PC-3 (cell line): ENCODE results near the gene COL10A1. TPM values are rescaled to one million over a fixed set of nuclear protein-coding genes. Genes with fewer than 3 reads are reported as not detected.

Experiments used
- ATAC-seq: fragments of 200-7000 bp; cut with Tn5 transposase; 2 replicates; pipeline ENCODE4 v1.9.1; 2020; ENCODE audit warnings: mild to moderate bottlenecking, moderate library complexity
- BruUV-seq: library from RNA; stranded (reverse); fragments of 400-500 nt; replicated peaks from 2 replicates; lab custom pipeline; 2021; lab: Mats Ljungman, UMichigan
- CTCF ChIA-PET: fragments of 300-600 bp; sonication (Branson Sonifier 250); formaldehyde crosslinking; loops from one replicate; lab custom pipeline; 2022; ENCODE audit warnings: antibody characterized with exemption; lab: Charles Lee
- POLR2A ChIA-PET: fragments of 300-600 bp; sonication (Branson Sonifier 250); formaldehyde crosslinking; loops from one replicate; lab custom pipeline; 2022; ENCODE audit warnings: antibody characterized with exemption; ENCODE audit not compliant: unreplicated experiment; lab: Charles Lee
- DNase-seq: peaks from one replicate; pipeline ENCODE4 v3.0.0-alpha.2; 2015
- H2AFZ ChIP-seq: fragments of 300-600 bp; sonication (generic); 2 replicates; pipeline ENCODE4 v1.6.0; 2016; ENCODE audit warnings: antibody characterized with exemption, low read length
- H3F3A ChIP-seq: fragments of 300-600 bp; sonication (generic); one replicate; pipeline ENCODE4 v1.6.0; 2017; ENCODE audit warnings: antibody characterized with exemption, low read length, control low read depth, mild to moderate bottlenecking; ENCODE audit not compliant: unreplicated experiment
- H3K27ac ChIP-seq: fragments of 300-600 bp; sonication (generic); 2 replicates; pipeline ENCODE4 v1.5.1; 2016; ENCODE audit warnings: mild to moderate bottlenecking, low read length
- H3K27me3 ChIP-seq: fragments of 300-600 bp; sonication (generic); 2 replicates; pipeline ENCODE4 v1.6.1; 2016; ENCODE audit warnings: low read length, mixed read lengths
- H3K36me3 ChIP-seq: fragments of 300-600 bp; sonication (generic); 2 replicates; pipeline ENCODE4 v1.6.1; 2016; ENCODE audit warnings: low read depth, mixed run types, low read length, mixed read lengths
- H3K4me1 ChIP-seq: fragments of 300-600 bp; sonication (generic); 2 replicates; pipeline ENCODE4 v1.5.1; 2016; ENCODE audit warnings: low read length; ENCODE audit not compliant: insufficient read depth
- H3K4me2 ChIP-seq: fragments of 300-600 bp; sonication (generic); 2 replicates; pipeline ENCODE4 v1.6.0; 2016; ENCODE audit warnings: low read length
- H3K4me3 ChIP-seq: fragments of 300-600 bp; sonication (generic); 2 replicates; pipeline ENCODE4 v1.5.1; 2016; ENCODE audit warnings: mild to moderate bottlenecking, low read length, mixed read lengths
- H3K79me2 ChIP-seq: fragments of 300-600 bp; sonication (generic); 2 replicates; pipeline ENCODE4 v1.6.1; 2017; ENCODE audit warnings: low read length, mixed read lengths
- H3K9ac ChIP-seq: fragments of 300-600 bp; sonication (generic); 2 replicates; pipeline ENCODE4 v1.6.0; 2016; ENCODE audit warnings: mild to moderate bottlenecking, low read length
- H3K9me2 ChIP-seq: fragments of 300-600 bp; sonication (generic); replicated peaks from 2 replicates; pipeline ENCODE4 v1.6.1; 2016; ENCODE audit warnings: mixed run types, low read length, mixed read lengths
- H3K9me3 ChIP-seq: fragments of 300-600 bp; sonication (generic); 2 replicates; pipeline ENCODE4 v1.6.1; 2016; ENCODE audit warnings: low read length, mixed read lengths
- H4K20me1 ChIP-seq: fragments of 300-600 bp; sonication (generic); 2 replicates; pipeline ENCODE4 v1.6.1; 2016; ENCODE audit warnings: low read length, mixed read lengths
- EZH2 ChIP-seq: fragments of 300-600 bp; sonication (generic); IDR thresholded peaks from one replicate; pipeline ENCODE4 v1.6.1; 2017; ENCODE audit warnings: antibody characterized with exemption, mild to moderate bottlenecking, low read length; ENCODE audit not compliant: unreplicated experiment
- EZH2phosphoT487 ChIP-seq: fragments of 300-600 bp; sonication (generic); IDR thresholded peaks from 2 replicates; pipeline ENCODE4 v1.6.1; 2018; ENCODE audit warnings: mild to moderate bottlenecking, antibody characterized with exemption, low read length, borderline replicate concordance
- intact Hi-C: fragments of 100-400 bp; cut with micrococcal nuclease; formaldehyde crosslinking; loops from 2 replicates; pipeline ENCODE4 v1.9.0; 2023
- total RNA-seq: library from RNA; depleted of rRNA; stranded (reverse); fragments of >200 nt; gene quantifications from 2 replicates; pipeline ENCODE4 v1.2.3, GENCODE V29; 2014
- TF ChIP-seq, protein P1 (sequence below): fragments of 300-600 bp; sonication (generic); conservative IDR thresholded peaks from 2 replicates; pipeline ENCODE4 v1.5.1; 2017; ENCODE audit warnings: antibody characterized with exemption, low read depth, mild to moderate bottlenecking, low read length

COL10A1 gene
- total RNA-seq, 1 experiment from 2014 or later, result not detected

DNA sequence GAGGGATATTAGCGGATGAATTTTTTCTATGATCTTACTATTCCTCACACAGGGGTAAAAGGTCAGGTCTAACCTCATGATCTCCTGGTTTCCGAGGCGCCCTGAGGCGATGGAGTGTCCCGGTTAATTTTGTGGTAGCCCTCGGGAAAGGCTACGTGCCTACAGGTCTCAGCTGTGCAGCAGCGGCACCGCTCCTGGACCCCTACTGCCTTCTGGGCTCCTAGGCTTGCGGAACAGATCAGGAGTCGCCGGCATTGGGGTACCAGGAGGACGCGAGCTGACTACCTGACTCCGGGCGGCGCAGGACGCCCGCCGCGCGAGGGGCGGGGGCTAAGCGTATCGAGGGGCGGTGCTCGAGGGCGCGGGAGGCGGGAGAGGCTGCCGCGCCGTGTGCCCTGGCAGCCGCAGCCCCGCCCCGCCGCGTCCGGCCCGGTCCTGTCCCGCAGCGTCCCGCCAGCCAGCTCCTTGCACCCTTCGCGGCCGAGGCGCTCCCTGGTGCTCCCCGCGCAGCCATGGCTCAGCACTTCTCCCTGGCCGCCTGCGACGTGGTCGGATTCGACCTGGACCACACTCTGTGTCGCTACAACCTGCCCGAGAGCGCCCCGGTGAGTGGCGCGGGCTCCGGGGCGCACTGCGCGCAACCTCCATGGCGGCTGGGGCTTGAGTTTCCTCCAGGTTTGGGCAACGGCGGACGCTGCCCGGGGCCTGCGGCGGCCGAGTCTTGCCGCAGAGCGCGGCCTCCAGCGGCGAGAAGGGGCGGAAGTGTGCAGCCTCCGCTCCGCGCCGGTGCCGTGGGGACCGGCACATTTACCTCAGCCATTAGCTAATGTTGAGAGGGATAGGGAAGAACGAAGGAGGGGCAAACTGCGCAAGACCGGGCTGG is 25.3 kb downstream of the COL10A1 start, which contains the start of gene NT5DC1:
Gene NT5DC1, plus strand, starts transcription at position 435 of the 883 bp plus-strand sequence. Its CDS starts 78 bp downstream, at position 513.
- Histone ChIP-seq H2AFZ (peak within 1 kb of the TSS; percentile 98), H3K9me3 (no peaks in the 10 kb centered on the region), H3K27ac (peak within 1 kb of the TSS; percentile 66), H3K79me2 (peaks cover 20% of the 10 kb centered on the region), H3K9ac (peak within 1 kb of the TSS; percentile 76), H3K36me3 (no peaks in the 10 kb centered on the region), H3K4me3 (peak within 1 kb of the TSS; percentile 86), H3K4me1 (peaks cover 19% of the 10 kb centered on the region), H3K9me2 (no peaks in the 10 kb centered on the region), H3K27me3 (no peaks in the 10 kb centered on the region), H4K20me1 (no peaks in the 10 kb centered on the region), H3K4me2 (peak within 1 kb of the TSS; percentile 92), H3F3A (no peaks in the 10 kb centered on the region)
- CTCF ChIA-PET, result interaction anchor here (0.6 to 1.6 kb wide), 3 partner anchors 90 to 460 kb away, joined by 3 to 4 read pairs (median 3); no protein-coding TSS in a partner anchor
- no TSS peak for BruUV-seq
- POLR2A ChIA-PET, result interaction anchor here (0.6 kb wide), 2 partner anchors 26 to 852 kb away, joined by 4 to 7 read pairs; no protein-coding TSS in a partner anchor
- DNase-seq (peak; percentile 80), ATAC-seq (peak; percentile 86)
- TF ChIP-seq EZH2 (no peak), EZH2phosphoT487 (no peak)
- TF ChIP-seq, protein P1, sequence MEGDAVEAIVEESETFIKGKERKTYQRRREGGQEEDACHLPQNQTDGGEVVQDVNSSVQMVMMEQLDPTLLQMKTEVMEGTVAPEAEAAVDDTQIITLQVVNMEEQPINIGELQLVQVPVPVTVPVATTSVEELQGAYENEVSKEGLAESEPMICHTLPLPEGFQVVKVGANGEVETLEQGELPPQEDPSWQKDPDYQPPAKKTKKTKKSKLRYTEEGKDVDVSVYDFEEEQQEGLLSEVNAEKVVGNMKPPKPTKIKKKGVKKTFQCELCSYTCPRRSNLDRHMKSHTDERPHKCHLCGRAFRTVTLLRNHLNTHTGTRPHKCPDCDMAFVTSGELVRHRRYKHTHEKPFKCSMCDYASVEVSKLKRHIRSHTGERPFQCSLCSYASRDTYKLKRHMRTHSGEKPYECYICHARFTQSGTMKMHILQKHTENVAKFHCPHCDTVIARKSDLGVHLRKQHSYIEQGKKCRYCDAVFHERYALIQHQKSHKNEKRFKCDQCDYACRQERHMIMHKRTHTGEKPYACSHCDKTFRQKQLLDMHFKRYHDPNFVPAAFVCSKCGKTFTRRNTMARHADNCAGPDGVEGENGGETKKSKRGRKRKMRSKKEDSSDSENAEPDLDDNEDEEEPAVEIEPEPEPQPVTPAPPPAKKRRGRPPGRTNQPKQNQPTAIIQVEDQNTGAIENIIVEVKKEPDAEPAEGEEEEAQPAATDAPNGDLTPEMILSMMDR, result peak; percentile 34; the same call in 1 of the 2 replicates
- intact Hi-C loops, result no loop called here

GRCh38 chr6:116099036-116099435 is 26.9 kb downstream of the COL10A1 start:
- H3K79me2 ChIP-seq, result peaks cover 20% of the 10 kb centered on the region
- H3K9me2 ChIP-seq, result no peaks in the 10 kb centered on the region
- no peaks in the 10 kb centered on the region for H3K9me3 ChIP-seq
- intact Hi-C loops, result no loop called here
- CTCF ChIA-PET, result no interaction called here
- H3K4me3 ChIP-seq, result no peak overlapping the region
- DNase-seq (no peak), ATAC-seq (no peak)
- peaks cover 19% of the 10 kb centered on the region for H3K4me1 ChIP-seq
- H3K27ac ChIP-seq, result no peak overlapping the region
- no peak for TF ChIP-seq EZH2
- TF ChIP-seq, protein P1, result no peak
- no peak for TF ChIP-seq EZH2phosphoT487
- no peak overlapping the region for H3K9ac ChIP-seq
- POLR2A ChIA-PET, result no interaction called here
- H3K27me3 ChIP-seq, result no peaks in the 10 kb centered on the region
- no peaks in the 10 kb centered on the region for H3F3A ChIP-seq
- H3K4me2 ChIP-seq, result no peak overlapping the region
- no peak overlapping the region for H2AFZ ChIP-seq
- H4K20me1 ChIP-seq, result no peaks in the 10 kb centered on the region
- no TSS peak for BruUV-seq
- H3K36me3 ChIP-seq, result no peaks in the 10 kb centered on the region
